Medulla oblongata (tissue), 1 donor: Measurements from ENCODE around the gene CCDC137.

Experiments
- DNase-seq: peaks from one replicate; pipeline ENCODE4 v3.0.0-alpha.2; 2015; ENCODE audit errors: extremely low spot score

CCDC137 gene

GRCh38 chr17:81715872-81716673 lies 49.5 kb downstream of the CCDC137 start:
- no peak for DNase-seq

DNA sequence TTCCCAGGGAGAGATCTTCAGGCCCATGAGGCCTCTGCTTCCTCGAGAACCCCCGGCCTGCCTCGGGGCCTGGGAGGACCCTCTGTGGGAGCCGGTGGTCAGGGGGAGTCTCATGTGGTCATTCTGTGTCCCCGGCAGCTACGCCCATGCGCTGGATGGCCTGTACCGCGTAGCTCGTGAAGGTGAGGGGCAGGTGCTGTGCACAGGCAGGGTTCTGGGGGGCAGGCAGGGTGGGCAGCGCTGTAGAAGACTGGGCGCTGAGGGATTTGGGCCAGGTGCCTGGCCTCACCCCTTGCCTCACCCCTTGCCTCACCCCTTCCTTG lies 50.1 kb downstream of the CCDC137 start:
- DNase-seq: no peak

DNA sequence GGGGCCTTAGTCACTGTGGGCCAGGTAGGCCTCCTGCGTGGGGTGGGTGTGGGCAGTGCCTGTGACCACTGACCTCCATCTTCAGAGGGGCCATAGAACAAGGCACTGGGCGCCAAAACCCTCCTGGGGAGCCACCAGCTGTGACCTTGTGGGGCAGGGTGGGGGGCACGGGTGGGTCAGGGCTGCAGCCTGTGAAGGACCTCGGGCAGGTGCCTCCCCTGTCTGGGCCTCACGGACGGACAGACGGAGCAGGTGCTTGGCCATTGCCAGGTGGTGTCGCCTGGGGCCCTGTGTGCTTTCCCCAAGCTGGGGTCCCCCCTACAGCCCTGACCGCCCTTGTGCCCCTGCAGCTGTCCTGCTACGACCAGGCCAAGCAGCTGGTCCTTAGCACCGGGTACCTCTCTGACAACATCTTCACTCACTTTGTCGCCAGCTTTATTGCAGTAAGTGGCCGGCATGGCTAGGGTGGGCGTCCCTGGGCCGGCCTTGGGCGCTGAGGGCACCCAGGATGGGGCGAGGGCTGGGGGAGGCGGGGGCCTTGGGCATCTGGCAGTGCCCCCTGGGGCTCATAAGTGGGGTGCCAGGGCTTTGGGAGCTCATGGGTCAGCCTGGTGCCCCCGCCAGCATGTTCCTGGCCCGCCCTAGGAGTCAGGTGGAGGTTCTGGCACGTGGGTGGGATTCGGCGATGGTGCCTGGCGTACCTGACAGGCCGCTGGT lies 50.7 kb downstream of the CCDC137 start:
- DNase-seq: no peak

GRCh38 chr17:81717766-81718089 lies 51.2 kb downstream of the CCDC137 start:
- no peak for DNase-seq

DNA sequence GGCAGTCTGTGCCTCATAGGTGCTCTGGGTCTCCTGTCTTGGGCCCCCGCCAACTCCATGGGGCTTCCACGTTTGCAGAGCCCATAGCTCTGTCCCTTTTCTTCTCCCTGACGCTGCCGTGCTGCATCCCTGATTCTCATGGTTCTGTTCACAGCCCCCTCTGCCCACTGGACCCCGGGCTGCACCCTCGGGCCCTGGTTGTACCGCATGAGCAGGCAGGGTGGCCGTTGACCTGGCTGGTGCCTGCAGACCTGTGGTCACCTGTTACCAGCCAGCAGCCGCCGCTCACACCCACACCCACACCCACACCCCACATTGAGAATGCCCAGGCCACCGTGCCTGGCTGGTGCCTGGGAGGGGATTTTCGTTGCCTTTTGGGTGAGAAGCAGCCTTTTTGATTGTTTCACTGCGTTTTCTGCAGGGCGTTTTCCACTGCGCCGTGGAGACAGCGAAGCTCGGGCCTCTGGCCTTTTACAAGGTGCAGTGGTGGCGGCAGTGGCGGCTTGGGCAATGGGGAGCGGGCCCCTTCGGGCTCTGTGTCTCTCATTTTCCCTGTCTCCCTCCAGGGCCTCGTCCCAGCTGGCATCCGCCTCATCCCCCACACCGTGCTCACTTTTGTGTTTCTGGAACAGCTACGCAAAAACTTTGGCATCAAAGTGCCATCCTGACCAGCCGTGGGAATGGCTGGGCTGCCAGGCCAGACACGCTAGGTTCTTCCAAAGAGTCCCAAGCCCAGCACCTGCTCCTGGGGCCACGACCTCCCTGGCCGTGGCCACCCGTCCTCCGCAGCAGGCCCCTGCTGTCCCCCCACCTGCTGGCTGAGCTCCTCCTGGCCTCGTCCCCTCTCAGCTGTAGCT lies 53.1 kb downstream of the CCDC137 start:
- no peak for DNase-seq

- no peak for DNase-seq
Observed at GRCh38 chr17:81720267-81721071, 53.9 kb downstream of the CCDC137 start.

DNA sequence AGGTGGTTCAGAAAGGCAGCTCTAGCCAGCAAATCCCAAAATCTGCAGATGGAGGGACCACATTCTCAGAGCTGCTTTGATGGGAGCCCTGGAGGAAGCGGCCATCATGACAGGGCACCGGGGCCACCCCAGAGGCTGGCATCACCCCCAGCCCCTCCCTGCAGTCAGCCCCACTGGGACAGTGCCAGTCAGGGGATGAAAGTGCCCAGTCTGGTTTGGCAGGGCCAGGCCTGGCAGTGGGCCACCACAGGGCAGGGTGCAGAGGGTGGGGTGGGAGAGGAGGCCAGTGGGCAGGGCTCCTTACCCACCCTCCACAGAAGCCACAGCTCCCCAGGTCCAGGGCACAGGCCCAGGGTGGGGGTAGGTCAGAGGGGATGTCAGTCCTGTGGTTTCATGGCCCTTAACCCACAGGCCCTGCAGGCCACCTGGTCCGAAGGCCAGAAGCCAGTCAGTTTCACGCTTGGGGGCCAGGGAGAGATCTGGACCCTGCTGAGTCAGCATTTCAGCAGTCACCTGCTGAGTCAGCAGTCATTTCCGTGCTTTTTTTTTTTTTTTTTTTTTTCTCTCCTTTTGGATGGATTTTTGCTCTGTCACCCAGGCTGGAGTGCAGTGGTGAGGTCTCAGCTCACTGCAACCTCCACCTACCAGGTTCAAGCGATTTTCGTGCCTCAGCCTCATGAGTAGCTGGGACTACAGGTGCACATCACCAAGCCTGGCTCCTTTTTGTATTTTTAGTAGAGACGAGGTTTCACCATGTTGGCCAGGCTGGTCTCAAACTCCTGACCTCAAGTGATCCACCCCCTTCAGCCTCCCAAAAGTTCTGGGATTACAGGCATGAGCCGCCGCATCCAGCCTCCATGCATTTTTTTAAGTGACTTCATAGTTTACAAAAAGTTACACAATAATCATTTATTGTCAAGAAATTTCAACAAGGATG lies 55.9 kb downstream of the CCDC137 start:
- DNase-seq: peak; percentile 45
